Lower lobe of right lung (tissue), 2 donors: ENCODE measurements around the gene COL9A2. TPM values are rescaled to one million over a fixed set of nuclear protein-coding genes. Genes with fewer than 3 reads are reported as not detected.

ENCODE experiments used
- ATAC-seq, 2 donors: fragments of 200-7000 bp; cut with Tn5 transposase; one replicate each; pipeline ENCODE4 v1.9.1; 2020 to 2022; ENCODE audit warnings: mild to moderate bottlenecking in 2 of 2, moderate library complexity in 2 of 2
- DNase-seq: peaks from one replicate; pipeline ENCODE4 v3.0.0-alpha.2; 2020
- H3K27ac ChIP-seq: fragments of 200-600 bp; one replicate; pipeline ENCODE4 v1.8.0; 2022
- H3K27me3 ChIP-seq: fragments of 200-600 bp; one replicate; pipeline ENCODE4 v1.8.0; 2022; ENCODE audit warnings: low read depth
- H3K36me3 ChIP-seq: fragments of 200-600 bp; one replicate; pipeline ENCODE4 v1.8.0; 2022; ENCODE audit warnings: mild to moderate bottlenecking
- H3K4me1 ChIP-seq: fragments of 200-600 bp; one replicate; pipeline ENCODE4 v1.8.0; 2022
- H3K4me3 ChIP-seq: fragments of 200-600 bp; one replicate; pipeline ENCODE4 v1.8.0; 2022; ENCODE audit warnings: mild to moderate bottlenecking
- H3K9me3 ChIP-seq: fragments of 200-600 bp; one replicate; pipeline ENCODE4 v1.8.0; 2022
- CTCF ChIP-seq: fragments of 200-600 bp; IDR thresholded peaks from one replicate; pipeline ENCODE4 v1.8.0; 2022; ENCODE audit warnings: antibody characterized with exemption, mild to moderate bottlenecking
- intact Hi-C: fragments of 100-400 bp; cut with DNase I; formaldehyde crosslinking; loops from one replicate; pipeline ENCODE4 v1.11.0; 2022
- total RNA-seq: library from RNA; stranded (reverse); fragmentation: NEBNext Ultra II Directional; extraction: Animal tissue kit (Norgen Biotek cat#: 25700); gene quantifications from one replicate; pipeline ENCODE4 v1.2.1, GENCODE V29; 2021
- donor health status: DM: no; HTN: yes; CAD: no; lungs with severe emphysema.

The COL9A2 gene
- total RNA-seq, 1 donor from 2014 or later: 7.6 TPM

GRCh38 chr1:40270152-40270834 lies 46.8 kb downstream of the COL9A2 start:
- peaks cover 76% of the 10 kb centered on the region for H3K36me3 ChIP-seq
- no peak for TF ChIP-seq CTCF
- no peaks in the 10 kb centered on the region for H3K4me1 ChIP-seq
- ATAC-seq: no peak
- intact Hi-C loops: no loop called here
- H3K27ac ChIP-seq: no peak overlapping the region
- H3K4me3 ChIP-seq: no peak overlapping the region
- no peak for DNase-seq
- H3K27me3 ChIP-seq: no peaks in the 10 kb centered on the region
- no peaks in the 10 kb centered on the region for H3K9me3 ChIP-seq

DNA sequence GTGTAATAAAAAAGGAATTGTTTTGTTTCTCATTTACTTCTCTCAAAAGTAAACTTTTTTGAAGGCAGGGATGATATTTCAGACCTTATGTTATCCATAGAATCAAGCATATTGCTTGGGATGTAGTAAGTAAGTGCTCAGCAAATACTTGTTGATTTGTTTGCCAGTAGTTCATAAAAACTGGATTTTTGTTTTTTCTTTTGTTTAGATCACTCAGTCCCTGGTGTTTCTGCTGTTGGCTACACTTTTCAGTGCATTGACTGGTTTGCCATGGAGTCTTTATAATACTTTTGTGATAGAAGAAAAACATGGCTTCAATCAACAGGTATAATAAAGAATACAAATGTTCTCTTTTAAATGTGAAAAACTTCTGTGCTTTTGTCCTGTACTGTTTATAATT lies 48.9 kb downstream of the COL9A2 start:
- H3K9me3 ChIP-seq: no peaks in the 10 kb centered on the region
- H3K4me1 ChIP-seq: peaks cover 3% of the 10 kb centered on the region
- H3K36me3 ChIP-seq: peaks cover 80% of the 10 kb centered on the region
- H3K27me3 ChIP-seq: no peaks in the 10 kb centered on the region
- no peak overlapping the region for H3K4me3 ChIP-seq
- intact Hi-C loops: no loop called here
- ATAC-seq (no peak), DNase-seq (no peak)
- H3K27ac ChIP-seq: peak overlapping the region; percentile 27
- TF ChIP-seq CTCF: no peak

- H3K9me3 ChIP-seq: no peaks in the 10 kb centered on the region
- no peak overlapping the region for H3K4me3 ChIP-seq
- H3K27me3 ChIP-seq: no peaks in the 10 kb centered on the region
- peaks cover 7% of the 10 kb centered on the region for H3K4me1 ChIP-seq
- intact Hi-C loops: no loop called here
- peak overlapping the region; percentile 27 for H3K27ac ChIP-seq
- TF ChIP-seq CTCF: no peak
- peak; percentile 86 to 87 for ATAC-seq
- no peak for DNase-seq
- peaks cover 80% of the 10 kb centered on the region for H3K36me3 ChIP-seq
Measured at GRCh38 chr1:40267767-40268187, 49.3 kb downstream of the COL9A2 start.

- intact Hi-C loops: no loop called here
- Histone ChIP-seq H3K4me3 (no peak overlapping the region), H3K9me3 (no peaks in the 10 kb centered on the region), H3K27me3 (no peaks in the 10 kb centered on the region), H3K36me3 (peaks cover 80% of the 10 kb centered on the region), H3K4me1 (peaks cover 10% of the 10 kb centered on the region), H3K27ac (peak overlapping the region; percentile 27)
- no peak for ATAC-seq
- no peak for DNase-seq
- TF ChIP-seq CTCF: no peak
Measured at GRCh38 chr1:40266786-40267535, 50.1 kb downstream of the COL9A2 start.

DNA sequence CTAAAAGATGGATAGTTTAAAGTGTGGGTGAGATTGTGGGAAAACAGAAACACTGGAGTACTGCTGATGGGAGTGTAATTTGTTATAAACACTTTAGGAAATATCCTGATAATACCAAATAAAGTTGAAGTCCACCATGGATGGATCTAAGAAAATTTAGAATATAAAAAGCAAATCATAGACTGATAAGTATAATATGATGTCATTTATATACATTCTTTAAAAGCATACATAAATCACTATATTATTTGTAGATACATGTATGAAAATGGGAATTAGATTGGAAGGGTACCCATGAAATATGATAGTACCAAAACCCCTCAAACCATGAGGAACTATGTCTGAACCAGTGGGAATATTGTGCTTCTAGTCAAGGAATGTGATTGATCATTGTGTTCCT lies 51.2 kb downstream of the COL9A2 start:
- no peak for ATAC-seq
- Histone ChIP-seq H3K27ac (no peak overlapping the region), H3K4me3 (no peak overlapping the region), H3K27me3 (no peaks in the 10 kb centered on the region), H3K9me3 (no peaks in the 10 kb centered on the region), H3K36me3 (peaks cover 80% of the 10 kb centered on the region), H3K4me1 (peaks cover 10% of the 10 kb centered on the region)
- intact Hi-C loops: no loop called here
- DNase-seq: no peak
- no peak for TF ChIP-seq CTCF
